ENCODE measurements around the gene TUB. TPM values are rescaled to one million over a fixed set of nuclear protein-coding genes. Genes with fewer than 3 reads are reported as not detected.
A peak's percentile ranks its signal among the peaks of the same experiment; 100 is the strongest.

Gene TUB
- total and polyA plus RNA-seq, 2 donors (not counting 1 experiment from before 2014, with no cell fraction given) = 0.06 to 0.10 TPM

DNA sequence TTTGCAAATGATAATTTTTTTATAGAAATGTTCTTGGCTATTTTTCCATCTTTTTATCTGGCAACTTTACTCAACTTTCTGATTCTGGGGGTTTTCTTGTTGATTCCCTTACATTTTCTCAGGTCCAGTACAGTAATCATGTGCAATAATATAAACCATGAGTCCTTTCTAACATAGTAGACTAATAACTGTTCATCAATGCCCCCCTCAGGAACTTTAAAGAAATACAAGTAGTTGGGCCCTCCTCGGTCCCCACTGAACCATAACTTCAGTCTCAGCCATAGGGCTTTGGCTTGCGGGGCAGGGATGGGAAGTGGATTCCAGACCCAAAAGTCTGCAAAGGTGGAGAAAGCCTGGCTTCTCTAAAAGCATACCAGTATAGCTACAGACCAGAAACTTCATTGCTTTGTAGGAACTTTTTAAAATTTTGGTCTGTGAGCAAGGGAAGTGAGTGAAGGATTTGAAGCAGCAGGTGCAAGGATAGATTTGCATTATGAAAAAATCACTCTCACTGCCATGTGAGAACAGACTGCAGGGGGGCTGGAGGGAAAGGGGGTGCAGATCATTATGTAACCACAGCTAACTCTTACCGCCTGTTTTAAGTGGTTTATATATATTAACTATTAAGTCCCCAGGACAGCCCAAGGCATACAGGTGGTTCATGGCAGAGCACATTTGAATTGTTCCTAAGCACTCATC lies 10.4 kb upstream of the TUB start:
- H3K4me1 ChIP-seq (ENCODE audit: control insufficient read depth in 2 of 2, insufficient read depth in 2 of 2, low read length in 2 of 2) = peaks cover 5 to 7% of the 10 kb centered on the region in 2 donors
- ChIA-PET CTCF (interaction anchor here (0.8 kb wide), 1 partner anchor 10 kb away, joined by 3 read pairs; no protein-coding TSS in a partner anchor), POLR2A (no interaction called here)
- no peak for TF ChIP-seq EZH2 (IDR thresholded peaks at IDR 0.05; ENCODE audit: borderline replicate concordance, insufficient read depth, low read depth, low read length, poor library complexity, severe bottlenecking)
- TF ChIP-seq, protein P1, sequence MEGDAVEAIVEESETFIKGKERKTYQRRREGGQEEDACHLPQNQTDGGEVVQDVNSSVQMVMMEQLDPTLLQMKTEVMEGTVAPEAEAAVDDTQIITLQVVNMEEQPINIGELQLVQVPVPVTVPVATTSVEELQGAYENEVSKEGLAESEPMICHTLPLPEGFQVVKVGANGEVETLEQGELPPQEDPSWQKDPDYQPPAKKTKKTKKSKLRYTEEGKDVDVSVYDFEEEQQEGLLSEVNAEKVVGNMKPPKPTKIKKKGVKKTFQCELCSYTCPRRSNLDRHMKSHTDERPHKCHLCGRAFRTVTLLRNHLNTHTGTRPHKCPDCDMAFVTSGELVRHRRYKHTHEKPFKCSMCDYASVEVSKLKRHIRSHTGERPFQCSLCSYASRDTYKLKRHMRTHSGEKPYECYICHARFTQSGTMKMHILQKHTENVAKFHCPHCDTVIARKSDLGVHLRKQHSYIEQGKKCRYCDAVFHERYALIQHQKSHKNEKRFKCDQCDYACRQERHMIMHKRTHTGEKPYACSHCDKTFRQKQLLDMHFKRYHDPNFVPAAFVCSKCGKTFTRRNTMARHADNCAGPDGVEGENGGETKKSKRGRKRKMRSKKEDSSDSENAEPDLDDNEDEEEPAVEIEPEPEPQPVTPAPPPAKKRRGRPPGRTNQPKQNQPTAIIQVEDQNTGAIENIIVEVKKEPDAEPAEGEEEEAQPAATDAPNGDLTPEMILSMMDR (IDR thresholded peaks at IDR 0.05) = peak; percentile 40
- Mint-ChIP-seq H3K9me3 (ENCODE audit: insufficient read depth) (no peaks in the 10 kb centered on the region), H3K4me1 (peaks cover 2% of the 10 kb centered on the region), H3K27ac (no peak overlapping the region), H3K4me3 (no peak overlapping the region), H3K27me3 (peaks cover 46% of the 10 kb centered on the region)
- H3K9ac ChIP-seq (ENCODE audit: low read length) = no peak overlapping the region
- no peak overlapping the region for H2AFZ ChIP-seq (ENCODE audit: insufficient read depth, low read depth, low read length, poor library complexity, severe bottlenecking)
- H3K4me3 ChIP-seq (ENCODE audit: control extremely low read depth in 1 of 5, extremely low read depth in 1 of 5, insufficient read depth in 1 of 5, low read depth in 2 of 5, low read length in 4 of 5) = no peak overlapping the region
- no CpG with 5 or more reads among the region's 3 CpGs for WGBS (ENCODE audit: insufficient coverage)
- H4K20me1 ChIP-seq (ENCODE audit: control insufficient read depth, insufficient read depth, low read length, poor library complexity, severe bottlenecking) = no peaks in the 10 kb centered on the region
- peak overlapping the region; percentile 34 for H3K4me2 ChIP-seq (replicated peaks; ENCODE audit: low read depth, low read length, poor library complexity, severe bottlenecking)
- H3K79me2 ChIP-seq (ENCODE audit: control insufficient read depth, insufficient read depth, low read length) = no peaks in the 10 kb centered on the region
- no peak overlapping the region for H3K27ac ChIP-seq (ENCODE audit: low read length in 2 of 2)
- intact Hi-C loops (cut with micrococcal nuclease) = no loop called here
- DNase-seq (peak; percentile 29), ATAC-seq (ENCODE audit: low read depth) (peak; percentile 21)
- no peaks in the 10 kb centered on the region for H3K9me3 ChIP-seq (ENCODE audit: control extremely low read depth in 1 of 3, control insufficient read depth in 2 of 3, insufficient read depth in 1 of 3, low read length in 2 of 3)
- peaks cover 0 to 5% (median 0%) of the 10 kb centered on the region in 4 experiments for H3K27me3 ChIP-seq (replicated peaks in 1 of 4; ENCODE audit: control extremely low read depth in 1 of 4, control insufficient read depth in 3 of 4, insufficient read depth in 4 of 4, low read length in 3 of 4)
- H3K36me3 ChIP-seq (replicated peaks in 1 of 2; ENCODE audit: control extremely low read depth in 1 of 2, control insufficient read depth in 1 of 2, extremely low read depth in 1 of 2, insufficient read depth in 2 of 2, low read length in 1 of 2) = no peaks in the 10 kb centered on the region

All from B cell (primary cell).